HepG2 (cell line): ENCODE measurements around the gene IQSEC1. TPM values are rescaled to one million over a fixed set of nuclear protein-coding genes. Genes with fewer than 3 reads are reported as not detected.

Source experiments
- AKNA ChIP-seq: sonication (generic); formaldehyde crosslinking; IDR thresholded peaks from 2 replicates; pipeline ENCODE4 v1.4.0; 2020; ENCODE audit warnings: missing genetic modification reagents, borderline replicate concordance
- ATF2 ChIP-seq: sonication (generic); formaldehyde crosslinking; IDR thresholded peaks from 2 replicates; pipeline ENCODE4 v1.4.0; 2020; ENCODE audit warnings: missing genetic modification reagents
- E2F1 ChIP-seq: sonication (generic); formaldehyde crosslinking; IDR thresholded peaks from 2 replicates; pipeline ENCODE4 v1.5.0; 2020; ENCODE audit warnings: missing genetic modification reagents
- HINFP ChIP-seq: sonication (generic); formaldehyde crosslinking; IDR thresholded peaks from 2 replicates; pipeline ENCODE4 v1.4.0; 2020; ENCODE audit warnings: low read depth, mild to moderate bottlenecking, missing genetic modification reagents
- HNF4G ChIP-seq, 2 experiments: sonication (generic) in 1 of 2; formaldehyde crosslinking in 1 of 2; IDR thresholded peaks; 2 replicates each; pipeline versions ENCODE4 v1.4.0 to v1.6.1; 2011 to 2020; ENCODE audit warnings: borderline replicate concordance in 2 of 2, low read depth in 2 of 2, mild to moderate bottlenecking in 2 of 2, low read length in 1 of 2, missing genetic modification reagents in 1 of 2, moderate library complexity in 1 of 2
- HOXA3 ChIP-seq: sonication (generic); formaldehyde crosslinking; IDR thresholded peaks from 2 replicates; pipeline ENCODE4 v1.5.0; 2020; ENCODE audit warnings: missing genetic modification reagents
- RARG ChIP-seq: sonication (generic); formaldehyde crosslinking; IDR thresholded peaks from 2 replicates; pipeline ENCODE4 v1.4.0; 2020; ENCODE audit warnings: low read depth, mild to moderate bottlenecking, missing genetic modification reagents
- TFE3 ChIP-seq: IDR thresholded peaks from 2 replicates; pipeline ENCODE4 v1.6.1; 2016
- XRCC5 ChIP-seq: fragments of 200-400 bp; formaldehyde crosslinking; optimal IDR thresholded peaks from 2 replicates; pipeline ENCODE3; 2017; ENCODE audit warnings: mild to moderate bottlenecking, low read length
- YY1 ChIP-seq: IDR thresholded peaks from 2 replicates; pipeline ENCODE4 v1.6.1; 2011; ENCODE audit warnings: low read length, low read depth, moderate library complexity, mild to moderate bottlenecking; ENCODE audit not compliant: insufficient read depth, insufficient replicate concordance
- ZNF337 ChIP-seq: sonication (generic); formaldehyde crosslinking; IDR thresholded peaks from 2 replicates; pipeline ENCODE4 v1.5.1; 2020; ENCODE audit warnings: missing genetic modification reagents, low read depth, mild to moderate bottlenecking, borderline replicate concordance
- ZNF672 ChIP-seq: sonication (generic); formaldehyde crosslinking; IDR thresholded peaks from 2 replicates; pipeline ENCODE4 v1.8.1; 2022; ENCODE audit warnings: missing genetic modification reagents
- ZNF788 ChIP-seq: sonication (generic); formaldehyde crosslinking; IDR thresholded peaks from 2 replicates; pipeline ENCODE4 v1.5.0; 2020; ENCODE audit warnings: mild to moderate bottlenecking, missing genetic modification reagents, borderline replicate concordance
- ZZZ3 ChIP-seq: sonication (generic); formaldehyde crosslinking; IDR thresholded peaks from 2 replicates; pipeline ENCODE4 v1.4.0; 2020; ENCODE audit warnings: missing genetic modification reagents, mild to moderate bottlenecking, borderline replicate concordance
- polyA plus RNA-seq, 8 experiments: library from polyadenylated mRNA; depleted of rRNA in 3 of 8; stranded (reverse) in 7 of 8; unstranded in 1 of 8; fragments of >200 nt; fragmentation: Illumina TruSeq in 4 of 8; extraction: Trizol in 4 of 8; gene quantifications; 2 replicates each; pipeline versions ENCODE4 v1.2.1 to v1.2.3, GENCODE V29; 2011 to 2016; ENCODE audit warnings: low read depth in 4 of 8, missing spikeins in 1 of 8, mixed read lengths in 1 of 8; ENCODE audit not compliant: insufficient read depth in 1 of 8
- total RNA-seq, 5 experiments: library from RNA; depleted of rRNA; stranded (reverse); fragments of >200 nt; fragmentation: Illumina TruSeq; extraction: Trizol; gene quantifications; 2 replicates each; pipeline ENCODE4 v1.2.3, GENCODE V29; 2016; ENCODE audit warnings: low read depth in 1 of 5

The IQSEC1 gene
- total and polyA plus RNA-seq, 2 of the 13 experiments (the other 11 are each of a cell fraction or from before 2014, with no cell fraction given): 17.4 to 20.2 TPM

- peak; percentile 34; the same call in 1 of the 2 replicates for TF ChIP-seq HOXA3
- no peak for TF ChIP-seq ATF2 (CRISPR knock-in tag)
- TF ChIP-seq ZNF672 (CRISPR knock-in tag): no peak
- TF ChIP-seq XRCC5: peak; percentile 61
- TF ChIP-seq AKNA (CRISPR knock-in tag): no peak
- TF ChIP-seq HINFP (CRISPR knock-in tag): no peak
- no peak for TF ChIP-seq E2F1
- no peak for TF ChIP-seq TFE3 (CRISPR knock-in tag)
- peak; percentile 25 for TF ChIP-seq YY1
- no peak for TF ChIP-seq ZNF337 (CRISPR knock-in tag)
- peak; percentile 51; the same call in 1 of the 2 replicates for TF ChIP-seq ZNF788 (CRISPR knock-in tag)
- no peak for TF ChIP-seq HNF4G (IDR thresholded peaks at IDR 0.05; ENCODE audit: borderline replicate concordance, low read depth, low read length)
- no peak for TF ChIP-seq HNF4G (CRISPR knock-in tag; IDR thresholded peaks at IDR 0.05; ENCODE audit: borderline replicate concordance, low read depth)
- TF ChIP-seq ZZZ3: no peak
- TF ChIP-seq RARG: no peak
Observed at GRCh38 chr3:12868039-12869034, 204.9 kb downstream of the IQSEC1 start (continued).
